ENCODE measurements around the gene SIGLEC7. TPM values are rescaled to one million over a fixed set of nuclear protein-coding genes. Genes with fewer than 3 reads are reported as not detected.
"Not testable (repeated sequence)": the region's sequence is repeated elsewhere in the genome, so short reads cannot be mapped to it uniquely, and the experiment has no call there.

The SIGLEC7 gene
- total and polyA plus RNA-seq, 7 donors: 1.1 to 8.3 (median 2.5) TPM

GRCh38 chr19:51137792-51138425 is 4.2 kb upstream of the SIGLEC7 start:
- Histone ChIP-seq H3K4me3 (no peak overlapping the region), H3K27ac (peak overlapping the region; percentile 31 to 57 (median 44)), H3K27me3 (peaks cover 0 to 36% (median 5%) of the 10 kb centered on the region in 3 donors), H3K36me3 (no peaks in the 10 kb centered on the region), H3K9me3 (no peaks in the 10 kb centered on the region), H3K4me1 (no peaks in the 10 kb centered on the region)
- intact Hi-C loops (cut with DNase I): no loop called here
- no peak for DNase-seq
- 68 to 76% methylated on average over 9 of the region's 9 CpGs for WGBS, 2 donors
- TF ChIP-seq POLR2AphosphoS5 (IDR thresholded peaks at IDR 0.05) (no peak), EP300 (IDR thresholded peaks at IDR 0.05) (no peak), CTCF (IDR thresholded peaks at IDR 0.05) (no peak)

GRCh38 chr19:51138549-51138979 is 3.5 kb upstream of the SIGLEC7 start:
- Histone ChIP-seq H3K27me3 (peaks cover 0 to 38% (median 5%) of the 10 kb centered on the region in 3 donors), H3K4me1 (no peaks in the 10 kb centered on the region), H3K4me3 (no peak overlapping the region), H3K36me3 (no peaks in the 10 kb centered on the region), H3K9me3 (no peaks in the 10 kb centered on the region), H3K27ac (peak overlapping the region in 2 of 4 donors; percentile 39 to 57)
- 59 to 74% methylated on average over 6 of the region's 6 CpGs for WGBS, 2 donors
- TF ChIP-seq POLR2AphosphoS5 (IDR thresholded peaks at IDR 0.05) (peak in 2 of 4 donors; percentile 17 to 43), EP300 (IDR thresholded peaks at IDR 0.05) (no peak)
- intact Hi-C loops (cut with DNase I): no loop called here
- DNase-seq: peak; percentile 73

- no peak overlapping the region for H3K4me3 ChIP-seq
- no peaks in the 10 kb centered on the region for H3K4me1 ChIP-seq
- H3K27ac ChIP-seq: peak overlapping the region in 3 of 4 donors; percentile 6 to 28 (median 20)
- no peaks in the 10 kb centered on the region for H3K9me3 ChIP-seq
- DNase-seq: no peak
- peaks cover 0 to 44% (median 5%) of the 10 kb centered on the region in 3 donors for H3K27me3 ChIP-seq
- no peaks in the 10 kb centered on the region for H3K36me3 ChIP-seq
- intact Hi-C loops (cut with DNase I): no loop called here
- TF ChIP-seq POLR2A (IDR thresholded peaks at IDR 0.05) (no peak), POLR2AphosphoS5 (IDR thresholded peaks at IDR 0.05) (no peak)
- 48 to 67% methylated on average over 4 of the region's 4 CpGs for WGBS, 2 donors
These were observed 2.6 kb upstream of the SIGLEC7 start for GRCh38 chr19:51139299-51140014.

GRCh38 chr19:51140441-51140840 is 1.7 kb upstream of the SIGLEC7 start:
- Histone ChIP-seq H3K4me3 (no peak overlapping the region), H3K9me3 (no peaks in the 10 kb centered on the region), H3K36me3 (no peaks in the 10 kb centered on the region), H3K4me1 (no peaks in the 10 kb centered on the region), H3K27ac (peak overlapping the region in 1 of 4 donors; percentile 28), H3K27me3 (peaks cover 0 to 44% (median 5%) of the 10 kb centered on the region in 3 donors)
- intact Hi-C loops (cut with DNase I): no loop called here
- no peak for DNase-seq
- 49 to 58% methylated on average over 6 of the region's 6 CpGs for WGBS, 2 donors
- TF ChIP-seq POLR2A (IDR thresholded peaks at IDR 0.05) (no peak), POLR2AphosphoS5 (IDR thresholded peaks at IDR 0.05) (no peak), CTCF (IDR thresholded peaks at IDR 0.05) (no peak), EP300 (IDR thresholded peaks at IDR 0.05) (no peak)

GRCh38 chr19:51141181-51141580 is 920 bp upstream of the SIGLEC7 start:
- H3K4me3 ChIP-seq: no peak overlapping the region
- intact Hi-C loops (cut with DNase I): no loop called here
- no peaks in the 10 kb centered on the region for H3K36me3 ChIP-seq
- WGBS, 2 donors: 83% methylated on average over 6 of the region's 6 CpGs
- H3K4me1 ChIP-seq: no peaks in the 10 kb centered on the region
- peaks cover 0 to 44% (median 5%) of the 10 kb centered on the region in 3 donors for H3K27me3 ChIP-seq
- no peak for TF ChIP-seq EP300 (IDR thresholded peaks at IDR 0.05)
- no peak for TF ChIP-seq CTCF (IDR thresholded peaks at IDR 0.05)
- TF ChIP-seq POLR2A (IDR thresholded peaks at IDR 0.05): no peak
- no peak for TF ChIP-seq POLR2AphosphoS5 (IDR thresholded peaks at IDR 0.05)
- H3K27ac ChIP-seq: no peak overlapping the region
- DNase-seq: no peak
- no peaks in the 10 kb centered on the region for H3K9me3 ChIP-seq

- WGBS, 2 donors: 62 to 80% methylated on average over 15 of the region's 15 CpGs
- DNase-seq; intact Hi-C loops (cut with DNase I); H3K4me3 ChIP-seq; H3K36me3 ChIP-seq; H3K4me1 ChIP-seq; H3K9me3 ChIP-seq: not testable (repeated sequence)
- Histone ChIP-seq H3K27me3 (peaks cover 0 to 42% (median 5%) of the 10 kb centered on the region in 3 donors), H3K27ac (peak overlapping the region in 2 of 4 donors; percentile 6 to 41)
These were observed 841 bp downstream of the SIGLEC7 start for GRCh38 chr19:51142809-51143475.
